ENCODE results near the gene FABP3.

DNA sequence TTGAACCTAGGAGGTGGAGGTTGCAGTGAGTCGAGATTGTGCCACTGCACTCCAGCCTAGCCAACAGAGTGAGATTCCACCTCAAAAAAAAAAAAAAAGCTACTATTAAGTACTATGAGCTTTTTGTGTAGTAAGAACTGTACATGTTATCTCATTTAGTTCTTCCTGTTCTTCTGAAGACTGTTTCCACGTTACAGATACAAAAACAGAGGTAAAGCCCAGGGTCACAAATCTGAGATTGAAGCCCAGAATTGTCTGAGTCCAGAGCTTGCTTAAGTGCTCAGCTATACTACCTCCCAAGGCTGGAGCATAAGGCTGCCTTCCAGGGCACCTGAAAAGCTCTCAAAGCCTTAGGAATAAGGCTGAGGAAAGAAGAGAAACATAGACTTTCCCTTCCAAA lies 2.9 kb downstream of the FABP3 start:
- no peak for TF ChIP-seq CTCF (IDR thresholded peaks at IDR 0.05)
- TF ChIP-seq POLR2A (IDR thresholded peaks at IDR 0.05), result no peak

Measured in uterus (tissue), 2 donors.